Activated naive CD8-positive, alpha-beta T cell treated with anti-CD3 and anti-CD28 coated beads, Interleukin-2, amount 50 U/mL, for 24 hours (primary cell): ENCODE results near the gene EIF4G2.
"Not testable (repeated sequence)": the region's sequence is repeated elsewhere in the genome, so short reads cannot be mapped to it uniquely, and the experiment has no call there.

ENCODE experiments used
- ATAC-seq: fragments of 150-1000 bp; cut with Tn5 transposase; one replicate; pipeline ENCODE4 v1.10.0; 2021
- DNase-seq: peaks from one replicate; pipeline ENCODE4 v3.0.0; 2021
- H3K27ac Mint-ChIP-seq: one replicate; pipeline ENCODE4 v1.8.0; 2021; ENCODE audit warnings: mild to moderate bottlenecking, mixed read lengths
- H3K27me3 Mint-ChIP-seq: one replicate; pipeline ENCODE4 v1.8.0; 2021; ENCODE audit warnings: mixed read lengths
- H3K36me3 Mint-ChIP-seq: one replicate; pipeline ENCODE4 v1.8.0; 2021; ENCODE audit warnings: low read depth, mixed read lengths
- H3K4me1 Mint-ChIP-seq: one replicate; pipeline ENCODE4 v1.8.0; 2021; ENCODE audit warnings: mixed read lengths
- H3K4me3 Mint-ChIP-seq: one replicate; pipeline ENCODE4 v1.8.0; 2021; ENCODE audit warnings: mild to moderate bottlenecking, moderate library complexity, mixed read lengths
- H3K9me3 Mint-ChIP-seq: one replicate; pipeline ENCODE4 v1.8.0; 2021; ENCODE audit warnings: mixed read lengths

The EIF4G2 gene

DNA sequence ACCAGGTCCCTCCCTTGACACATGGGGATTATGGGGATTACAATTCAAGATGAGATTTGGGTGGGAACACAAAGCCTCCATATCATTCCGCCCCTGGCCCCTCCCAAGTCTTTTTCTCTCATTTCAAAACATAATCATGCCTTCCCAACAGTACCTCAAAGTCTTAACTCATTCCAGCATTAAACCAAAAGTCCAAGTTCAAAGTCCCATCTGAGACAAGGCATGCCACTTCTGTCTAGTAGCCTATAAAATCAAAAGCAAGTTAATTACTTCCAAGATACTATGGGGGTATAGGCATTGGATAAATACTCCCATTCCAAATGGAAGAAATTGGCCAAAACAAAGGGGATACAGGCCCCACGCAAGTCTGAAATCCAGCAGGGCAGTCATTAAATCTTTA lies 19.7 kb upstream of the EIF4G2 start:
- Mint-ChIP-seq H3K4me3 (no peak overlapping the region), H3K27ac (no peak overlapping the region), H3K4me1 (peaks cover 12% of the 10 kb centered on the region), H3K27me3 (no peaks in the 10 kb centered on the region), H3K9me3 (no peaks in the 10 kb centered on the region), H3K36me3 (no peaks in the 10 kb centered on the region)
- DNase-seq (no peak), ATAC-seq (no peak)

DNA sequence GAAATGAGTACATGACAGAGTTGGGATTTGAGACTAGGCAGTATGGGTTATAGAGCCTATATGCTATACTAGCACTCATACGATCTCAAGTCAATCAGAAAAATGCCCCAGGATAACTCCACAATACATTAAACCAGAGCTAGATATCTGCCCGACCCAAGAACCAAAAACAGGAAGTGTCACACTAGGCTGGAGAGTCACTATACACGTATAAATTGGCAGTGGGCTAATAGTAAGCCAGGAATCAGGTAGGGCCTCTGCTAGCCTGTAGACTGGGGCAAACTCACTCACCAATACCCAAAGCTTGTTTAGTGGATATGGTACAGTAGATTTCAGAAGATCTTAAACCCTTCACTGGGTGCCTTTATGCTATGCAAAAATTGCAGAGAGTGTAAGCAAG lies 16.2 kb upstream of the EIF4G2 start:
- Mint-ChIP-seq H3K9me3 (no peaks in the 10 kb centered on the region), H3K27me3 (no peaks in the 10 kb centered on the region), H3K4me1 (peaks cover 14% of the 10 kb centered on the region), H3K36me3 (no peaks in the 10 kb centered on the region), H3K27ac (no peak overlapping the region), H3K4me3 (no peak overlapping the region)
- DNase-seq (no peak), ATAC-seq (no peak)

DNA sequence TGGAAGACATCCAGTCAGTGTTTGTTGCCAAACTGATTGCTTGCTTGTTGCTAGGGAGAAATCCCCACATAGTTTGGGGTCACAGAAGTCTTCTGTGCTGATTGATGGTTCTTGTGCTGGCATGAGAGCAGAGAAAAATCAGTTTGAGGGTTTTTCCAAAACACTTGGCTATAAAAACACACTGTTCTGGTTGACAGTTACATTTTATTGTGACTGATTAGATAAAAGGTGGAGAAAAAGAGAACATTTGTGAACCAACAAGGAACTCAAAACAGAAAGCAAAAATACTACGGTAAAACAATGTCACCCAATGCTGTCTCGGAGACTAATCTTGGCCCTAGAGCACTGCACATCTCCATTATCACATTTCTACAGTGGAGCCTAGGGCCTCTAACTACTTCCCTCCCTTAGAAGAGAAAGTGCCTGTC lies 14.4 kb upstream of the EIF4G2 start:
- Mint-ChIP-seq H3K4me1 (peaks cover 14% of the 10 kb centered on the region), H3K36me3 (no peaks in the 10 kb centered on the region), H3K27ac (no peak overlapping the region), H3K4me3 (peak overlapping the region; percentile 34), H3K9me3 (no peaks in the 10 kb centered on the region), H3K27me3 (no peaks in the 10 kb centered on the region)
- DNase-seq (no peak), ATAC-seq (no peak)

DNA sequence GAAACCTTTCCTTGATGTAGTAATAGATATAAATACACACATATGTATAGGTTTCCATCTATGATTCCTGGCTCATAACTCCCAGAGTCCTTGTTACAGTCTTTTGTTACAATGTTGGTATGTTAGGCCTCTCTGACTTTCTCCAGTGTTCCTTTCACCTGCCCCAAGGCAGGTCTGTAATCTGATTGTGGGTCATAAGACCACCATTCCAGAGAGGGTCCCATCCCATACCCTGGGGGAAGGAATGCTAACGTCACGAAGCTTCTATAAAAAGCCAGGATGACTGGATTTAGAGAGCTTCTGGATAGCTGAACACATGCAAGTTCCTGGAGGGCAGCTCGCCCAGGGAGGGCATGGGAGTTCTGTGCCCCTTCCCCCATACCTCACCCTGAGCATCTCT lies 13.8 kb upstream of the EIF4G2 start:
- peaks cover 14% of the 10 kb centered on the region for H3K4me1 Mint-ChIP-seq

DNA sequence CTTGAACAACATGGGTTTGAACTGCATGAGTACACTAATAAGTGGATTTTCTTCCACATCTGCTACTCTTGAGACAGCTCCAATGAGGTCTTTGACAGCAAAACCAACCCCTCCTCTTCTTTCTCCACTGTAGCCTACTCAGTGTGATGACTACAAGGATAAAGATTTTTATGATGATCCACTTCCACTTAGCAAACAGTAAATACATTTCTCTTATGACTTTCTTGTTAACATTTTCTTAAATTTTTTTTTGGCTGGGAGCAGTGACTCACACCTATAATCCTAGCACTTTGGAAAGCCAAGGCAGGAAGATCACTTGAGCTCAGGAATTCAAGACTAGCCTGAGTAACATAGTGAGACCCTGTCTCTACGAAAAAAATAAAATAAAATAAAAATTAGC lies 9.9 kb upstream of the EIF4G2 start:
- no peak for DNase-seq
- peaks cover 2% of the 10 kb centered on the region for H3K4me1 Mint-ChIP-seq

More for the DNA sequence above, 13.8 kb upstream of the EIF4G2 start:
- DNase-seq, ATAC-seq, H3K4me3 Mint-ChIP-seq, H3K36me3 Mint-ChIP-seq, H3K27me3 Mint-ChIP-seq, H3K9me3 Mint-ChIP-seq, H3K27ac Mint-ChIP-seq: not testable (repeated sequence)

DNA sequence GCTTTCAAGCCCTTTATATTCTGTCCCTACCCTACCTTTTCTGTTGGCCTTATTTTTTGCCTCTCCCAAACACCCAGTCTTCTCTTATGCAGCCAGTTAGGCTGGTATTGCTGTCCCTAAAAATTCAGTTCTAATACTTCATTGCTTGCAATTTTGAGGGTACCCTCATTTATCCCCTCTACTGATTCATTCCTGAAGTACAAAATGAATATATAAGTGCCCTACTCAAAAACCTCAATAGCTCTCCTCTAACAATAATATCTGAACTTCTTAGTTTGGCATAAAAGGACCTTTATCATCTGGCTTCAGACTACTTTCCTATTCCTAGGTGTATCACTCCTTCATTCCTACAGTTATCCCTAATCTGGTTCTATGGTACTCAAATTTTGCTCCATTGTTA lies 5.2 kb upstream of the EIF4G2 start:
- H3K36me3 Mint-ChIP-seq = no peaks in the 10 kb centered on the region
- H3K9me3 Mint-ChIP-seq = no peaks in the 10 kb centered on the region
- no peak overlapping the region for H3K4me3 Mint-ChIP-seq
- DNase-seq (no peak), ATAC-seq (no peak)
- H3K4me1 Mint-ChIP-seq = peaks cover 15% of the 10 kb centered on the region
- H3K27ac Mint-ChIP-seq = no peak overlapping the region
- peaks cover 3% of the 10 kb centered on the region for H3K27me3 Mint-ChIP-seq

More for the DNA sequence above, 9.9 kb upstream of the EIF4G2 start:
- no peaks in the 10 kb centered on the region for H3K9me3 Mint-ChIP-seq
- ATAC-seq = no peak
- H3K36me3 Mint-ChIP-seq = no peaks in the 10 kb centered on the region
- no peak overlapping the region for H3K27ac Mint-ChIP-seq
- no peak overlapping the region for H3K4me3 Mint-ChIP-seq
- no peaks in the 10 kb centered on the region for H3K27me3 Mint-ChIP-seq

DNA sequence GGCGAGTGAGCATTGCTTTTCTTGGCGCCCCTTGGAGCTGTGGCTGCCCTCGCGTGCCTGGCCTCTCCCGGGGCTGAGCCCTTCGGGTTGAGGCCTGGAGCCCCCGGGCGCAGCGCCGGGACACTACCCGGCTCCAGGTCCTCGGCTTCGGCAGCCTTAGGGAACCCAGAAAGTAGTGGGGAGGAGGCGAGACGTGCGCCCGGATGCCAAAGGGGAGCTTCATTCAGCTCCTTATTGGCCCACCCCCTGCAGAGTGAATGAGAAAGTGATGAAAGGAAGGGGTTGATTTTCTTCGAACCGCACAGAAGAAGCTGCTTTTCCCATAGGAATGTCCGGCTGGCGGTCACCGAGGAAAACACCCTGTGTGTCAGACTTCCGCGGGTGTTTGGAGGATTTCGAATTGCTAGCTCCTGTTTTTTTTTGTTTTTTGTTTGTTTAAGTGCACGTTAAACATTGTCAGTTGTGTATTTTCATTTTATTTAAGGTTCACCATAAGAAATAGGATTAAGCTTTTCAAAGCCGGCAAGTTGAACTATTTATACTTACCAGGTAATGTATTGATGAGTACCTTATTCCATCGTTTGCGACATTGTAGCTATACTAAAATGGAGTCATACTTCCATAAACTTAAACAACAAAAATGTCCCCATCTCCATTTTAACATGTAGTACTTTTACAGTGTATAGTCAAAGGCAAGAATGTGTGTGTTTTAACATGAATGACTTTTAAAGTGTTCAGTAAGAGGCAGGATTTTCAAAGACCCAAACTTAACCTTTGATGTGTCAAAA lies 841 bp upstream of the EIF4G2 start:
- Mint-ChIP-seq H3K4me3 (peak overlapping the region; percentile 96), H3K27ac (peak overlapping the region; percentile 97), H3K36me3 (peaks cover 34% of the 10 kb centered on the region), H3K9me3 (no peaks in the 10 kb centered on the region), H3K4me1 (peaks cover 48% of the 10 kb centered on the region), H3K27me3 (peaks cover 3% of the 10 kb centered on the region)
- DNase-seq (peak; percentile 55), ATAC-seq (peak; percentile 4)

DNA sequence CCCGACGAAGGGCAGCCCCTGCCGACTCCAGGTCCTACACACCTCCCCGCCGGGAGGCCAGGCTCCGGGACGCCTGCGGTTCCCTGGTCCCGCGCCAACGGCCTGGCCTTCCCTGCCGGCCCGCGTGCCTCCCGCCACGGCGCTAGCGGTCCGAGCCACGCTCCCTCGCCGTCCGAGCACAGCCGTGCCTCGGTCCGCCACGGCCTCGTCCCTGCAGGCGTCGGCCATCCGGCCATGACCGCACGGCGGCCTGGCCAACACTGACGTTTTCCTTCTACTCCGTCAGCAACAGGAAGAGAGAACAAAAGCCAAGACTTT lies 532 bp downstream of the EIF4G2 start:
- peak overlapping the region; percentile 96 for H3K4me3 Mint-ChIP-seq
- H3K36me3 Mint-ChIP-seq = peaks cover 48% of the 10 kb centered on the region
- H3K4me1 Mint-ChIP-seq = peaks cover 62% of the 10 kb centered on the region
- peak overlapping the region; percentile 97 for H3K27ac Mint-ChIP-seq
- H3K9me3 Mint-ChIP-seq = no peaks in the 10 kb centered on the region
- peaks cover 3% of the 10 kb centered on the region for H3K27me3 Mint-ChIP-seq
- no peak for DNase-seq
- no peak for ATAC-seq

DNA sequence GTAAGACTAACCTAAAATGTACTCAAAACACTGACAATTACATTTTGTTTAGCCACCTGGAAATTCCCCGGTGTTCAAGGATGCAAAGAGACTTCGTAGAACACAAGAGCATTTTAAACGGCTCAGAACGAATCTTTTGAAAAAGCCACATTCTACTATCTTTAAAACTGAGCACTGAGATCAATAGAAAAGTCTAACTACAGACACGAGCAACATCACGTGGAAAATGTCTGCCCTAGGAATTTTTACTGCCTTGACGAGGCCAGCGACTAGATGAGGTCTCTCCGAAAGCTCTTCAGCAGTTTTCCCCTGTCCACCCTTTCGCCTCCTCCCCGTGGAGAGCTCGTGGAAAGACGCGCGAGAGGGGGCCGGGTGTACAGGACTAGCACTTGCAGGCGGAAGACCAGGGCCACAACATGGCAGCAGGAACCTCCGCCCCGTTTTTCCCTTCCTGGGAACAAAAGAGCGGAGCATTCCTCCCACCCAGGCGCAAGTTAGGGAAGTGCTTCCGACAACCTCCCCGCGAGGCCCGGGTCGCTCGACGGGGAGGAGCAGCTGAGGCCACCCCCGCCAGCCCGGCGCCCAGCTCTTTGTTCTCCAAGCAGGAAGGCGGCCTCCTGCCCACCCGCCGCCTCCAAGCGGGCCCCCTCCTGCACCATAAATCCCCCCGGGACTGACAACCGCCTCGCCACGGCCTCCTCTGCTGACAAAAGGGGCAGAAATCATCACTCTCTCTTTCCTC lies 1.1 kb downstream of the EIF4G2 start:
- peaks cover 53% of the 10 kb centered on the region for H3K36me3 Mint-ChIP-seq
- peaks cover 3% of the 10 kb centered on the region for H3K27me3 Mint-ChIP-seq
- H3K9me3 Mint-ChIP-seq = no peaks in the 10 kb centered on the region
- peaks cover 66% of the 10 kb centered on the region for H3K4me1 Mint-ChIP-seq
- peak overlapping the region; percentile 96 for H3K4me3 Mint-ChIP-seq
- peak overlapping the region; percentile 97 for H3K27ac Mint-ChIP-seq
- ATAC-seq (no peak), DNase-seq (peak; percentile 46)

DNA sequence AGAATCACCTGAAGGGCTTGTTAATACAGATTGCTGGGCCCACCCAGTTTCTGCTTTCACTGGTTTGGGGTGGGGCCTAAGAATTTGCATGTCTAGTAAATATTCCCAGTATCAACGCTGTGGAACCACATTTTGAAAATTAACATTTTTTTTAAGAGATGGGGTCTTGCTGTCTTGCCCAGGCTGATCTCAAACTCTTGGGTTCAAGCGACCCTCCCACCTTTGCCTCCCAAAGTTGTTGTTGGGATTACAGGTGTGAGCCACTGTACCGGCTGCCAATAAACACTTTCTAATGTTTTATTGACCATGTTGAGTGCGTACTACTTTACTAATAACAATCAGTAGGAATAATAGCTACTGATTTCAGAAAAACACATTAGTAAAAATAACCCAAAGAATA lies 2.5 kb downstream of the EIF4G2 start:
- H3K4me1 Mint-ChIP-seq = peaks cover 77% of the 10 kb centered on the region

DNA sequence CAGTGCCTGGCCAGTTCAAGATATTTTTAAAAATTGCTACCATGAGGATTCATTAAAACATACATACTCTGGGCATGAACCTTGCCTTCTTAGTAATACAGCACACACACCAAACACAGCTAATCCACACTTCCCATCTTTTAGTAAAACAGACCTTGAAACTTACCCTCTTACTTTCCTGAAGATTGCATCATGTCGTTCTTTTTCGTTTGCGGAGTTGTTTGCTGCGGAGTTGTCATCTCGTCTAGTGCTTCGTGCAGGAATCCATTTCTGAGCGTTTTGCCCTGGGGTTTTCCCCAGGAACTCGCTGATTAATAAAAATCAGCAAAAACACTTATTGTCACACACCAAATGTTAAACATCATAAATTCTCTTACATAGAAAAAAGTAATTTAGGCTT lies 3.0 kb downstream of the EIF4G2 start:
- H3K36me3 Mint-ChIP-seq = peaks cover 71% of the 10 kb centered on the region
- H3K27ac Mint-ChIP-seq = peak overlapping the region; percentile 97
- ATAC-seq (no peak), DNase-seq (no peak)
- H3K4me3 Mint-ChIP-seq = peak overlapping the region; percentile 96
- H3K4me1 Mint-ChIP-seq = peaks cover 81% of the 10 kb centered on the region
- no peaks in the 10 kb centered on the region for H3K9me3 Mint-ChIP-seq
- H3K27me3 Mint-ChIP-seq = no peaks in the 10 kb centered on the region

More for the DNA sequence above, 2.5 kb downstream of the EIF4G2 start:
- no peaks in the 10 kb centered on the region for H3K9me3 Mint-ChIP-seq
- ATAC-seq (no peak), DNase-seq (no peak)
- peak overlapping the region; percentile 96 for H3K4me3 Mint-ChIP-seq
- H3K36me3 Mint-ChIP-seq = peaks cover 67% of the 10 kb centered on the region
- H3K27ac Mint-ChIP-seq = peak overlapping the region; percentile 97
- no peaks in the 10 kb centered on the region for H3K27me3 Mint-ChIP-seq

DNA sequence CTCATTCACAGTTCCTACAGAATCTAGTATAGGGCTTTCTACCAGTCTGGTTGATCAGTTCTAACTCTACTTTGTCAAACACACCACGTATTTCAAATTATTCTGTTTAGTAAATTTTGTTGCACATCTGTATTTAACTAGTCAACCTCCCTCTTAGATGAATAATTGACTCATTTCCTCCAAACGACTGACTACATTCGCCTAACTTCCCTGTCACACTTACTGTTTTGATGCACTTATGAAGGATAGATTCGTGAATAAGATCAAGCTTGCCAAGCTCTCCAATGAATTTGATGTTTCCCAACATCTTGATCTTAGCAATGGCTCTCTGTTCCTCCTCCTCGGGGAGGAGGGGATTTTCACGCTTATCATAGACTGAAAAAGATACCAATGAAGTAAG lies 5.0 kb downstream of the EIF4G2 start:
- peaks cover 84% of the 10 kb centered on the region for H3K4me1 Mint-ChIP-seq
- H3K9me3 Mint-ChIP-seq = no peaks in the 10 kb centered on the region
- H3K4me3 Mint-ChIP-seq = no peak overlapping the region
- no peak for DNase-seq
- peaks cover 92% of the 10 kb centered on the region for H3K36me3 Mint-ChIP-seq
- peak overlapping the region; percentile 83 for H3K27ac Mint-ChIP-seq
- ATAC-seq = peak; percentile 26
- H3K27me3 Mint-ChIP-seq = no peaks in the 10 kb centered on the region

DNA sequence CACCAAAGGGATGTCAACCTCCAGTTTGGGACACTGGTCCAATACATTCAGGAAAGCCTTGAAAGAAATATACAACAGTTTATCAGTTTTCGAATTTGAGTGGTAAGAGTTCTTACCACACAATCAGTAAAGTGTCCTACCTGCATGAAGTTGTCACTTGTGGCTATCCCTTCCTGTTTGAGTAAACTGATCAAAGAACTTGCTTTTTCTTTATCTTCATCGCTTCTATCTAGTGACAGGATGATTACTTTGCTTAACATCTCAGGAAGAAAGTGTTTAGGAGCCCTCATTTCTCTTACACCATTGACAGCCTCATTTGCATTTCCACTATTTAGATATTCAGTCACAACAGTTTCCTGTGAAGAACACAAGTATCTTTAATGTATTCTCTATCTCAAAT lies 8.4 kb downstream of the EIF4G2 start:
- Mint-ChIP-seq H3K4me1 (peaks cover 66% of the 10 kb centered on the region), H3K27ac (peak overlapping the region; percentile 43), H3K4me3 (no peak overlapping the region), H3K9me3 (no peaks in the 10 kb centered on the region), H3K36me3 (peaks cover 92% of the 10 kb centered on the region), H3K27me3 (no peaks in the 10 kb centered on the region)
- DNase-seq = no peak
- no peak for ATAC-seq

DNA sequence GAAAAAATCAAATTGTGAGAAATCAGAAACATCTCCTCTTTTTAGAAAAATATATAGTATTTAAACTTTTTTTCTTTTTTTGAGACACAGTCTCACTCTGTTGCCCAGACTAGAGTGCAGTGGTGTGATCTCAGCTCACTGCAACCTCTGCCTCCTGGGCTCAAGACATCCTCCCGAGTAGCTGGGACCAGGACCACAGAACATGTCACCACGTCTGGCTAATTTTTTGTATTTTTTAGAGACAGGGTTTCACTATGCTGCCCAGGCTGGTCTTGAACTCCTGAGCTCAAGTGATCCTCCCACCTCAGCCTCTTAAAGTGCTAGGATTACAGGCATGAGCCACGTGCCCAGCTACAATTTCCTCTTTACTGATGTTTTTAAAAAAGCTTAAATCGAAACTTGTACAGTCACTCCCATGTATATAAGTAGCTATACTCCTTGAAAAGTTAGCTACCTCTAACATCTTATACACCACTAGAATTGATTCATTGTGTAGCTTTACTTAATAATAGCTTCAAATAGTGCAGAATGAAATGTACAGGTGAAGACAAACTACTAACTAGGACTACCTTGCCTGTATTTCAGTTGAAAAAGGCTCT lies 10.3 kb downstream of the EIF4G2 start:
- Mint-ChIP-seq H3K27ac (peak overlapping the region; percentile 67), H3K4me3 (no peak overlapping the region), H3K27me3 (peaks cover 2% of the 10 kb centered on the region), H3K4me1 (peaks cover 56% of the 10 kb centered on the region), H3K36me3 (peaks cover 76% of the 10 kb centered on the region), H3K9me3 (no peaks in the 10 kb centered on the region)
- no peak for DNase-seq
- no peak for ATAC-seq

DNA sequence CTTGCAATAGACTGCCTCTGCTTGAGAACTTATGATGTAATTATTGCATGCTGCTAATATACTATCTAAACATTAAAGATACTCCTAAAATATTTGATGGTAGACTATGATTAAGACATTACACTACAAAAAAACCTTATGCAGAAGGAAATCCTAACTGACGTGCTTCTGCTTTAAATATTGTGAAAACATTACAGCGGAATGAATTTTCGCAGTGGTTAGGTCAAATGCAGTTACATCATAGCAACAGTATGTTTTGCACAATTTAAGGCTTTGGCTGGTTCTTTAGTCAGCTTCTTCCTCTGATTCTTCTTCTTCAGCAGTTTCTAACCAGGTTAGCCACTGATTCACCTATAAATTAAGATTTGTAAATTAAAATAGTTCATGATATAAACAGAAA lies 11.2 kb downstream of the EIF4G2 start:
- Mint-ChIP-seq H3K27ac (no peak overlapping the region), H3K4me1 (peaks cover 56% of the 10 kb centered on the region), H3K9me3 (no peaks in the 10 kb centered on the region), H3K27me3 (peaks cover 8% of the 10 kb centered on the region), H3K4me3 (no peak overlapping the region), H3K36me3 (peaks cover 67% of the 10 kb centered on the region)
- DNase-seq (no peak), ATAC-seq (no peak)
